GM23248 (cell line): ENCODE measurements around the gene KRTAP4-1. TPM values are rescaled to one million over a fixed set of nuclear protein-coding genes. Genes with fewer than 3 reads are reported as not detected.

Source experiments
- DNase-seq: peaks from one replicate; pipeline ENCODE4 v3.0.0-alpha.2; 2015
- H2AFZ ChIP-seq: fragments of 200-600 bp; sonication (generic); 2 replicates; pipeline ENCODE4 v1.6.1; 2016; ENCODE audit warnings: antibody characterized with exemption
- H3F3A ChIP-seq: fragments of 200-600 bp; sonication (generic); 2 replicates; pipeline ENCODE4 v1.6.1; 2016; ENCODE audit warnings: mild to moderate bottlenecking, antibody characterized with exemption, mixed run types; ENCODE audit not compliant: insufficient read depth
- H3K27ac ChIP-seq: fragments of 200-600 bp; sonication (generic); 2 replicates; pipeline ENCODE4 v1.5.1; 2016; ENCODE audit warnings: mild to moderate bottlenecking
- H3K27me3 ChIP-seq: fragments of 200-600 bp; sonication (generic); replicated peaks from 2 replicates; pipeline ENCODE4 v1.6.1; 2016; ENCODE audit warnings: mild to moderate bottlenecking; ENCODE audit not compliant: insufficient read depth
- H3K36me3 ChIP-seq: fragments of 200-600 bp; sonication (generic); 2 replicates; pipeline ENCODE4 v1.6.1; 2016; ENCODE audit warnings: low read depth, mild to moderate bottlenecking
- H3K4me1 ChIP-seq: fragments of 200-600 bp; sonication (generic); 2 replicates; pipeline ENCODE4 v1.6.1; 2016; ENCODE audit warnings: mild to moderate bottlenecking; ENCODE audit not compliant: insufficient read depth
- H3K4me2 ChIP-seq: fragments of 200-600 bp; sonication (generic); one replicate; pipeline ENCODE4 v1.6.1; 2016; ENCODE audit warnings: mild to moderate bottlenecking; ENCODE audit not compliant: unreplicated experiment
- H3K4me3 ChIP-seq: fragments of 200-600 bp; sonication (generic); 2 replicates; pipeline ENCODE4 v1.5.1; 2016; ENCODE audit warnings: mild to moderate bottlenecking
- H3K79me2 ChIP-seq: fragments of 200-600 bp; sonication (generic); 2 replicates; pipeline ENCODE4 v1.6.1; 2016; ENCODE audit warnings: mild to moderate bottlenecking; ENCODE audit not compliant: insufficient read depth
- H3K9ac ChIP-seq: fragments of 200-600 bp; sonication (generic); 2 replicates; pipeline ENCODE4 v1.6.1; 2016; ENCODE audit warnings: mild to moderate bottlenecking
- H3K9me2 ChIP-seq: fragments of 200-600 bp; sonication (generic); 2 replicates; pipeline ENCODE4 v1.6.1; 2016; ENCODE audit warnings: mixed run types, mild to moderate bottlenecking, moderate library complexity; ENCODE audit not compliant: insufficient read depth
- H3K9me3 ChIP-seq: fragments of 200-600 bp; sonication (generic); one replicate; pipeline ENCODE4 v1.6.1; 2017; ENCODE audit warnings: low read depth
- H4K20me1 ChIP-seq: fragments of 200-600 bp; sonication (generic); 2 replicates; pipeline ENCODE4 v1.6.0; 2016; ENCODE audit not compliant: insufficient read depth
- EZH2 ChIP-seq: fragments of 200-600 bp; sonication (generic); IDR thresholded peaks from 2 replicates; pipeline ENCODE4 v1.6.1; 2018; ENCODE audit warnings: antibody characterized with exemption, mild to moderate bottlenecking; ENCODE audit not compliant: insufficient read depth, poor library complexity, severe bottlenecking
- EZH2phosphoT487 ChIP-seq: fragments of 200-600 bp; sonication (generic); IDR thresholded peaks from 2 replicates; pipeline ENCODE4 v1.6.1; 2018; ENCODE audit warnings: antibody characterized with exemption, moderate library complexity, mild to moderate bottlenecking, low read depth; ENCODE audit not compliant: insufficient read depth
- WGBS, 2 experiments: methylation state at CpG; one replicate each; pipeline ENCODE4 v1.1.6; 2015 to 2017; ENCODE audit warnings: low lambda C conversion rate in 2 of 2, low coverage in 1 of 2; ENCODE audit errors: missing lambda C conversion rate in 2 of 2; 5-methylcytosine and 5-hydroxymethylcytosine counted together
- in situ Hi-C: fragments of 300-500 bp; cut with MboI; formaldehyde crosslinking; loops from 2 replicates; pipeline ENCODE4 v1.15.0; 2020
- polyA plus RNA-seq: library from polyadenylated mRNA; unstranded; fragments of >200 nt; fragmentation: Nextera tagmentation; extraction: Ambion mirVana; gene quantifications from 2 replicates; pipeline ENCODE4 v1.2.1, GENCODE V29; 2016
- total RNA-seq: library from RNA; depleted of rRNA; stranded (reverse); fragments of >200 nt; shearing (Covaris generic); gene quantifications from 2 replicates; pipeline ENCODE4 v1.2.3, GENCODE V29; 2014

KRTAP4-1 gene
- total and polyA plus RNA-seq, 2 experiments from 2014 or later, result not detected

DNA sequence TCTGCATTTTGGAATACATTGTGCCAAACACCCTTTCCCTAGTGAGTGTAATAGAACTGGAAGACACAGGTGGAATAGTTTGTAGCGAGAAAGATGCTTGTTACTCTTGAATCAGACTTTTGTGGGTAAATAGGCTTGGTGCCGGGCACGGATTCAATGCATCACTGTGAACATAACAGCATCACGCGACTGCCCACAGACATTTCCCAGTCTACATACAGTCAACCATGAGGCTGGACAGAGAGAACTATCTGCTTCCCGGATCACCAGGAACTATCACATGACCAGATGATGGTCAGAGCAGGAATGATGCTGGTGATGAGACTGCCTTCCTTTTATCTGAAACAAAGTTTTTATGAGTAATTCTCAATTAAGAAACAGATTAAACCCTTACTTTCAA lies 41.3 kb upstream of the KRTAP4-1 start:
- Histone ChIP-seq H3K27me3 (no peaks in the 10 kb centered on the region), H3K9me2 (no peaks in the 10 kb centered on the region), H3K4me1 (no peaks in the 10 kb centered on the region), H3F3A (no peaks in the 10 kb centered on the region), H3K9ac (no peak overlapping the region), H3K27ac (no peak overlapping the region), H2AFZ (no peak overlapping the region), H4K20me1 (no peaks in the 10 kb centered on the region), H3K79me2 (no peaks in the 10 kb centered on the region), H3K4me2 (no peak overlapping the region), H3K36me3 (no peaks in the 10 kb centered on the region), H3K9me3 (no peaks in the 10 kb centered on the region), H3K4me3 (no peak overlapping the region)
- in situ Hi-C loops, result no loop called here
- no peak for TF ChIP-seq EZH2
- TF ChIP-seq EZH2phosphoT487, result no peak
- 89 to 91% methylated on average over 6 of the region's 6 CpGs for WGBS, 2 experiments
- no peak for DNase-seq

DNA sequence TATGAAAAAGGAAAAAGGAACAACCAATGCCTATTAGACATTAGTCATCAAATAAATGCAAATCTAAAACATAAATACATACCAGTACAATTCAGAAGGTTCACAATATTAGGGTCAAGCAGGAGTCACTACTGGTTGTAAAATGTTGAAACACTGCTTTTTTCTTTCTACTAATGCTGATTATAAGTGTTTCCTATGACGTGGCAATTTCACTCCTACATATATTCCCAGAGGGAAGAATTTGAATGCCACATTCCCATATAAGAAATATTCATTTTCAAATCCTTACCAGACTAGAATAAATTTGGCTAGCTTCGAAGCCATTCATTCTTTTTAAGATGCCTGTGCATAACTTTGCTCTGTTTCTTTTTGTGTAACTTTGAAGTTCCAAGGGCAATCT lies 39.1 kb upstream of the KRTAP4-1 start:
- H3K9me3 ChIP-seq, result no peaks in the 10 kb centered on the region
- DNase-seq, result peak; percentile 24
- H3K36me3 ChIP-seq, result no peaks in the 10 kb centered on the region
- no peaks in the 10 kb centered on the region for H4K20me1 ChIP-seq
- no peaks in the 10 kb centered on the region for H3F3A ChIP-seq
- no peak overlapping the region for H3K27ac ChIP-seq
- H2AFZ ChIP-seq, result no peak overlapping the region
- H3K4me2 ChIP-seq, result no peak overlapping the region
- TF ChIP-seq EZH2phosphoT487 (no peak), EZH2 (no peak)
- no peak overlapping the region for H3K9ac ChIP-seq
- no peak overlapping the region for H3K4me3 ChIP-seq
- 55 to 69% methylated on average over 2 of the region's 2 CpGs for WGBS, 2 experiments
- no peaks in the 10 kb centered on the region for H3K9me2 ChIP-seq
- no peaks in the 10 kb centered on the region for H3K4me1 ChIP-seq
- in situ Hi-C loops, result no loop called here
- no peaks in the 10 kb centered on the region for H3K79me2 ChIP-seq
- H3K27me3 ChIP-seq, result no peaks in the 10 kb centered on the region

DNA sequence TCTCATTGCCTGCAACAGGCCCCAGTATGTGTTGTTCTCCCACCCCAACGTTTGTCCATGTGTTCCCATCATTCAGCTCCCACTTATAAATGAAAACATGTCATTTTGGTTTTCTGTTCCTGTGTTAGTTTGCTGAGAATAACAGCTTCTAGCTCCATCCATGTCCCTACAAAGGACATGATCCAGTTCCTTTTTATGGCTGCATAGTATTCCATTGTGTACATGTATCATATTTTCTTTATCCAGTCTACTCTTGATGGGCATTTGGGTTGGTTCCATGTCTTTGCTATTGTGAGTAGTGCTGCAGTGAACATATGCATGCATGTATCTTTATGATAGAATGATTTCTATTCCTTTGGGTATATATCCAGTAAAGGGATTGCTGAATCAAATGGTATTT lies 31.0 kb upstream of the KRTAP4-1 start:
- no peaks in the 10 kb centered on the region for H4K20me1 ChIP-seq
- no peak overlapping the region for H3K4me3 ChIP-seq
- no peak overlapping the region for H3K9ac ChIP-seq
- H3K79me2 ChIP-seq, result no peaks in the 10 kb centered on the region
- H3K27ac ChIP-seq, result no peak overlapping the region
- no peaks in the 10 kb centered on the region for H3K9me3 ChIP-seq
- no peak overlapping the region for H3K4me2 ChIP-seq
- H3K36me3 ChIP-seq, result no peaks in the 10 kb centered on the region
- no peak for DNase-seq
- 71 to 100% methylated on average over 1 of the region's 1 CpG for WGBS, 2 experiments
- H3K9me2 ChIP-seq, result no peaks in the 10 kb centered on the region
- H3K27me3 ChIP-seq, result no peaks in the 10 kb centered on the region
- H2AFZ ChIP-seq, result no peak overlapping the region
- in situ Hi-C loops, result no loop called here
- peaks cover 9% of the 10 kb centered on the region; the same call in 1 of the 2 replicates for H3K4me1 ChIP-seq
- TF ChIP-seq EZH2phosphoT487 (no peak), EZH2 (no peak)
- peaks cover 11% of the 10 kb centered on the region; the same call in 1 of the 2 replicates for H3F3A ChIP-seq

DNA sequence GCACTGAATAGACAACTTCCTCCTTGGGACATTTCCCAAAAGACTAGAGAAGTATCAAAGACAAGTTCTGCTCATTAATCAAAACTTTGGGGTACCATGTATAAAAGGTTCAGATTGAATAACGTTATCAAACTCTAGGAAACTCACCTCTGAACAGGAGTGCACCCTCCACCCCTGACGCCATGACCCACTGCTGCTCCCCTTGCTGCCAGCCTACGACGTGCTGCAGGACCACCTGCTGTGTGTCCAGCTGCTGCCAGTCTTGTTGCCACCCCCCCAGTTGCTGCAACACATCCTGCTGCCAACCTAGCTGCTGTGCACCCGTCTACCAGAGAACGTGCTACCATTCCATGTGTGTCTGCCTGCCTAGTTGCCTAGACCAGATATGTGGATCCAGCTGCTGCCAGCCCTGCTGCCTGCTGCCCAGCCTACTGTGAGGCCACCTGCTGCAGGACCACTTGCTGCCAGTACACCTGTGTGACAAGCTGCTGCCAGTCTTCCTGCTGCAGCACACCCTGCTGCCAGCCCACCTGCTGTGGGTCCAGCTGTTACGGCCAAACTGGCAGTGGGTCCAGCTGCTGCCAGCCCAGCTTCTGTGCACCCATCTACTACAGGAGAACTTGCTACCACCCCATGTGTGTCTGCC lies 27.9 kb upstream of the KRTAP4-1 start:
- no peak overlapping the region for H3K27ac ChIP-seq
- no peak for TF ChIP-seq EZH2
- TF ChIP-seq EZH2phosphoT487, result no peak
- no peaks in the 10 kb centered on the region for H3K27me3 ChIP-seq
- DNase-seq, result no peak
- H3K9ac ChIP-seq, result no peak overlapping the region
- H3K9me3 ChIP-seq, result no peaks in the 10 kb centered on the region
- 57 to 59% methylated on average over 7 of the region's 7 CpGs for WGBS, 2 experiments
- no peak overlapping the region for H2AFZ ChIP-seq
- peaks cover 9% of the 10 kb centered on the region; the same call in 1 of the 2 replicates for H3K4me1 ChIP-seq
- no peaks in the 10 kb centered on the region for H3K36me3 ChIP-seq
- no peak overlapping the region for H3K4me2 ChIP-seq
- H3K9me2 ChIP-seq, result no peaks in the 10 kb centered on the region
- no peak overlapping the region for H3K4me3 ChIP-seq
- H4K20me1 ChIP-seq, result no peaks in the 10 kb centered on the region
- peaks cover 11% of the 10 kb centered on the region; the same call in 1 of the 2 replicates for H3F3A ChIP-seq
- no peaks in the 10 kb centered on the region for H3K79me2 ChIP-seq
- in situ Hi-C loops, result no loop called here
